Trophoblast cell (in vitro differentiated cells and primary cell): ENCODE results near the gene ZNF18.
"Not testable (repeated sequence)": the region's sequence is repeated elsewhere in the genome, so short reads cannot be mapped to it uniquely, and the experiment has no call there.

Source experiments
- DNase-seq, 2 donors: peaks; one replicate each; pipeline ENCODE4 v3.0.0-alpha.2; 2016
- H2AFZ ChIP-seq: 2 replicates; pipeline ENCODE4 v1.6.1; 2013; ENCODE audit warnings: low read length, moderate library complexity, mild to moderate bottlenecking; ENCODE audit not compliant: insufficient read depth, poor library complexity
- H2AK5ac ChIP-seq: 2 replicates; pipeline ENCODE4 v1.6.1; 2013; ENCODE audit warnings: mild to moderate bottlenecking, low read length
- H2BK120ac ChIP-seq: 2 replicates; pipeline ENCODE4 v1.6.1; 2013; ENCODE audit warnings: low read length, mild to moderate bottlenecking, moderate library complexity; ENCODE audit not compliant: insufficient read depth, poor library complexity
- H2BK12ac ChIP-seq: 2 replicates; pipeline ENCODE4 v1.6.1; 2013; ENCODE audit warnings: mild to moderate bottlenecking, low read length, moderate library complexity
- H2BK5ac ChIP-seq: 2 replicates; pipeline ENCODE4 v1.6.1; 2013; ENCODE audit warnings: low read length, low read depth, moderate library complexity, mild to moderate bottlenecking; ENCODE audit not compliant: poor library complexity
- H3K14ac ChIP-seq: 2 replicates; pipeline ENCODE4 v1.6.1; 2013; ENCODE audit warnings: mild to moderate bottlenecking, low read length
- H3K18ac ChIP-seq: 2 replicates; pipeline ENCODE4 v1.6.1; 2013; ENCODE audit warnings: mild to moderate bottlenecking, low read length
- H3K23ac ChIP-seq: 2 replicates; pipeline ENCODE4 v1.6.1; 2013; ENCODE audit warnings: low read length
- H3K27ac ChIP-seq: 2 replicates; pipeline ENCODE4 v1.5.1; 2013; ENCODE audit warnings: low read depth, mild to moderate bottlenecking, inconsistent platforms, low read length, moderate library complexity
- H3K27me3 ChIP-seq: 2 replicates; pipeline ENCODE4 v1.6.1; 2013; ENCODE audit warnings: inconsistent platforms, mild to moderate bottlenecking, low read length, moderate library complexity; ENCODE audit not compliant: insufficient read depth
- H3K36me3 ChIP-seq, 2 experiments: 1 replicate in 1 of 2; 2 replicates in 1 of 2; pipeline ENCODE4 v1.6.1; 2013; ENCODE audit warnings: low read length in 2 of 2, mild to moderate bottlenecking in 2 of 2, moderate library complexity in 1 of 2; ENCODE audit not compliant: insufficient read depth in 2 of 2, control insufficient read depth in 1 of 2
- H3K4ac ChIP-seq: 2 replicates; pipeline ENCODE4 v1.6.1; 2013; ENCODE audit warnings: low read depth, mild to moderate bottlenecking, low read length, moderate library complexity
- H3K4me1 ChIP-seq, 2 experiments: 1 replicate in 1 of 2; 2 replicates in 1 of 2; pipeline ENCODE4 v1.6.1; 2013; ENCODE audit warnings: low read length in 2 of 2, mild to moderate bottlenecking in 2 of 2, moderate library complexity in 1 of 2; ENCODE audit not compliant: insufficient read depth in 2 of 2, control insufficient read depth in 1 of 2
- H3K4me2 ChIP-seq: 2 replicates; pipeline ENCODE4 v1.6.1; 2013; ENCODE audit warnings: inconsistent platforms, mild to moderate bottlenecking, low read length, moderate library complexity
- H3K4me3 ChIP-seq: 2 replicates; pipeline ENCODE4 v1.5.1; 2013; ENCODE audit warnings: mild to moderate bottlenecking, low read depth, low read length, inconsistent platforms
- H3K79me1 ChIP-seq: one replicate; pipeline ENCODE4 v1.6.1; 2013; ENCODE audit warnings: low read length
- H3K79me2 ChIP-seq: 2 replicates; pipeline ENCODE4 v1.6.1; 2013; ENCODE audit warnings: low read length, mild to moderate bottlenecking; ENCODE audit not compliant: control insufficient read depth, insufficient read depth, poor library complexity
- H3K9ac ChIP-seq: 2 replicates; pipeline ENCODE4 v1.6.1; 2013; ENCODE audit warnings: mild to moderate bottlenecking, low read length
- H3K9me3 ChIP-seq: 2 replicates; pipeline ENCODE4 v1.6.1; 2013; ENCODE audit warnings: low read depth, mild to moderate bottlenecking, control low read depth, inconsistent platforms, low read length; ENCODE audit not compliant: insufficient read depth
- H4K12ac ChIP-seq: 2 replicates; pipeline ENCODE4 v1.6.1; 2013; ENCODE audit warnings: low read depth, mild to moderate bottlenecking, low read length, moderate library complexity
- H4K8ac ChIP-seq: 2 replicates; pipeline ENCODE4 v1.6.1; 2013; ENCODE audit warnings: low read depth, mild to moderate bottlenecking, low read length, moderate library complexity
- H4K91ac ChIP-seq: one replicate; pipeline ENCODE4 v1.6.1; 2013; ENCODE audit warnings: low read depth, mild to moderate bottlenecking, low read length, moderate library complexity
- WGBS: extraction: QIAGEN DNeasy Blood & Tissue Kit; methylation state at CpG from one replicate; pipeline ENCODE4 v1.1.7; 2013; ENCODE audit warnings: missing lambda C conversion rate; ENCODE audit not compliant: insufficient read length, insufficient coverage; ENCODE audit errors: extremely low coverage; 5-methylcytosine and 5-hydroxymethylcytosine counted together

Gene ZNF18

DNA sequence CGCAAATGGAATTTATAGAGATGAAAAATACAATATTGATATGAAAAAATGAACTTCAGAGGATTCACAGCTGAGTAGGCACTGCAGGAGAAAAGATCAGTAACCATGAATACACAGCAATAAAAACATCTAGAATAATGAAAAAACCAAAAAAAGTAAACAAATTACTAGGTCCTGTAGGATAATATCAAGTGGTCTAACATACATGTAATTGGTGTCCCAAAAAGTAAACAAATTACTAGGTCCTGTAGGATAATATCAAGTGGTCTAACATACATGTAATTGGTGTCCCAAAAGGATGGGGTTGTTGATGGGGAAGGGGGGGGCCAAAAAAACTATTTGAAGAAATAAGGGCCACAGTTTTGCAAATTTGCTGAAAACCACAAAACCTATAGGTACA, 43.4 kb downstream of the ZNF18 start:
- H3K9ac ChIP-seq = no peak overlapping the region
- H3K4ac ChIP-seq = no peak overlapping the region
- H3K27ac ChIP-seq = no peak overlapping the region
- H4K12ac ChIP-seq = no peak overlapping the region
- H3K79me1 ChIP-seq = no peaks in the 10 kb centered on the region
- H2AK5ac ChIP-seq = no peak overlapping the region
- DNase-seq = no peak
- H3K23ac ChIP-seq = no peak overlapping the region
- no peak overlapping the region for H4K91ac ChIP-seq
- peaks cover 4% of the 10 kb centered on the region for H3K9me3 ChIP-seq
- no peaks in the 10 kb centered on the region for H3K27me3 ChIP-seq
- no peak overlapping the region for H3K4me2 ChIP-seq
- no peak overlapping the region for H3K18ac ChIP-seq
- no peak overlapping the region for H2BK5ac ChIP-seq
- H2AFZ ChIP-seq = no peak overlapping the region
- no peak overlapping the region for H3K4me3 ChIP-seq
- H2BK12ac ChIP-seq = no peak overlapping the region
- no peaks in the 10 kb centered on the region for H3K4me1 ChIP-seq
- WGBS = no CpG with 5 or more reads among the region's 1 CpG
- no peaks in the 10 kb centered on the region for H3K79me2 ChIP-seq
- H3K36me3 ChIP-seq = peaks cover 2% of the 10 kb centered on the region in 2 experiments
- H4K8ac ChIP-seq = no peak overlapping the region
- no peak overlapping the region for H2BK120ac ChIP-seq
- H3K14ac ChIP-seq = no peak overlapping the region

DNA sequence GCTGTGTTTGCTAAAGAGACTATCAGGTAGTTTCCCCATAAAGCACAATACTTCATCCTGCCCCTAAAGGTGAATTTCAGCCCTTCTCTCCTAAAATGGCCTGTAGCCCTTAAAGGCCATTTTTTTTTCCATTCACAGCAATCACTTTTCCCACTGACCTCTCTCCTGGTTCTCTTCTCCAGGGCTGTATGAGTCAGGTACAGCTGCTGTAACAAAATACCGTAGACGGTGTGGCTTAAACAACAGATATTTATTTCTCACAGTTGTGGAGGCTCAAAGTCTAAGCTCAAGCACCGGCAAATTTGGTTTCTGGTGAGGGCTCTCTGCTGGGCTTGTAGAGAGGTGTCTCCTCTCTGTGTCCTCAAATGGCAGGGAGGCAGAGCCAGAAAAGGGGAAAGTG, 44.7 kb downstream of the ZNF18 start:
- H3K9me3 ChIP-seq = peaks cover 4% of the 10 kb centered on the region
- no peak overlapping the region for H2AFZ ChIP-seq
- H3K27ac ChIP-seq = no peak overlapping the region
- no peaks in the 10 kb centered on the region for H3K79me2 ChIP-seq
- H3K27me3 ChIP-seq = no peaks in the 10 kb centered on the region
- no peaks in the 10 kb centered on the region for H3K4me1 ChIP-seq
- no peak overlapping the region for H4K12ac ChIP-seq
- no peak overlapping the region for H3K4ac ChIP-seq
- no peak overlapping the region for H3K4me2 ChIP-seq
- no peak overlapping the region for H2BK120ac ChIP-seq
- H3K18ac ChIP-seq = no peak overlapping the region
- no peak overlapping the region for H4K91ac ChIP-seq
- WGBS = no CpG with 5 or more reads among the region's 3 CpGs
- no peak overlapping the region for H2BK12ac ChIP-seq
- no peak overlapping the region for H3K14ac ChIP-seq
- no peak overlapping the region for H4K8ac ChIP-seq
- no peak for DNase-seq
- no peak overlapping the region for H2AK5ac ChIP-seq
- H3K9ac ChIP-seq = no peak overlapping the region
- peaks cover 2% of the 10 kb centered on the region in 2 experiments for H3K36me3 ChIP-seq
- H2BK5ac ChIP-seq = no peak overlapping the region
- H3K79me1 ChIP-seq = no peaks in the 10 kb centered on the region
- H3K4me3 ChIP-seq = no peak overlapping the region
- H3K23ac ChIP-seq = no peak overlapping the region

DNA sequence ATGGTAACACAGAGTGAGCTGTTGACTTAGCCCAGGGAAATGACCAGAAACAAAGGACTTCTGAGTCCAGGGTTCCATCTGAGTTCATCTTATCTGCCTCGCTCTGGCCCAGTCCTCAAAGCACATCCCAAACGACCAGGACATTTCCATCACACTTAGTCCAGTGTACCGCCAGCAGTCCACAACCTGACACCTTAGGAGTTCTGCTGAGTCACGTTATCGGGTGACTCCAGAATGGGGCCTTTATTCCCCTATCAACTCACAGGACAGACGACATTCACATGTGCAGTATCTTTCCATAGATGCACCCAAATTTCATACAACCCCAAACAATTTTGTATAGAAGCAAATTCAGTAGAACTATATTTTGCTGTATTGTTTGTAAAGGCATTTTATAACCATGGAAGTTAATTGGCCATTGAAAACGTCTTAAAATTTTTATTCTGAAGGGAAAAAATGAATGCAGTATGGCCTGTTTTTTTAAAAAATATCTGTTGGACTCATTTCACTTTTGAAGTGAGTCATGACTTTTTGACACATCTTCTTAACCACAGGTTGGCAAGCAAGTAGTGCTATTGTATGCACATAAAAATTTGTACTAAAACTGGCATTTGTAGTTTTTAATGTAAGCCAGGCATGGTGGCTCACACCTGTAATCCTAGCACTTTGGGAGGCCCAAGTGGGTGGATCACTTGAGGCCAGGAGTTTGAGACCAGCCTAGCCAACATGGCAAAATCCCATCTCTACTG, 46.3 kb downstream of the ZNF18 start:
- H3K79me2 ChIP-seq = no peaks in the 10 kb centered on the region
- H3K27ac ChIP-seq = no peak overlapping the region
- no peak overlapping the region for H4K8ac ChIP-seq
- H3K4ac ChIP-seq = no peak overlapping the region
- DNase-seq = no peak
- no peak overlapping the region for H2AFZ ChIP-seq
- no peaks in the 10 kb centered on the region for H3K27me3 ChIP-seq
- H3K18ac ChIP-seq = no peak overlapping the region
- H4K91ac ChIP-seq = no peak overlapping the region
- peaks cover 4% of the 10 kb centered on the region for H3K9me3 ChIP-seq
- H4K12ac ChIP-seq = no peak overlapping the region
- no peak overlapping the region for H3K4me2 ChIP-seq
- no peak overlapping the region for H2BK12ac ChIP-seq
- WGBS = no CpG with 5 or more reads among the region's 7 CpGs
- no peak overlapping the region for H3K9ac ChIP-seq
- H3K36me3 ChIP-seq = peaks cover 2% of the 10 kb centered on the region in 2 experiments
- no peak overlapping the region for H3K4me3 ChIP-seq
- H3K14ac ChIP-seq = no peak overlapping the region
- no peak overlapping the region for H2AK5ac ChIP-seq
- H2BK120ac ChIP-seq = no peak overlapping the region
- H3K79me1 ChIP-seq = no peaks in the 10 kb centered on the region
- no peak overlapping the region for H3K23ac ChIP-seq
- no peaks in the 10 kb centered on the region for H3K4me1 ChIP-seq
- no peak overlapping the region for H2BK5ac ChIP-seq

DNA sequence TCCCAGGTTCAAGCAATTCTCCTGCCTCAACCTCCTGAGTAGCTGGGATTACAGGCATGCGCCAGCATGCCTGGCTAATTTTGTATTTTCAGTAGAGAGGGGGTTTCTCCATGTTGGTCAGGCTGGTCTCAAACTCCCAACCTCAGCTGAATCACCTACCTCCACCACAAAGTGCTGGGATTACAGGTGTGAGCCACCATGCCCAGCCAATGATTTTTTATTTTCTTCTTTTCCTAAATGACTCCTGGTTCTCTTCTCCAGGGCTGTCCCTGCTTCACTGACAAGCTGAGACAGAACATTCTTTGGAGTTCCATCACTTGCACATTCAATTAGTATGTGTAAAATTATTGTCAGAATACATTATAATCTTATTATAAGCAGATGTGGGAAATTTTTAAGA, 47.7 kb downstream of the ZNF18 start:
- not testable (repeated sequence) for H3K4me2 ChIP-seq, H2BK12ac ChIP-seq
- WGBS = no CpG with 5 or more reads among the region's 1 CpG

More for the DNA sequence above, 47.7 kb downstream of the ZNF18 start:
- not testable (repeated sequence) for H3K9ac ChIP-seq, H2AK5ac ChIP-seq, H3K79me1 ChIP-seq, H3K79me2 ChIP-seq, H3K27ac ChIP-seq, H3K23ac ChIP-seq, H2AFZ ChIP-seq, H4K12ac ChIP-seq, H3K27me3 ChIP-seq, H2BK5ac ChIP-seq, H4K91ac ChIP-seq, H3K36me3 ChIP-seq, DNase-seq, H4K8ac ChIP-seq, H3K18ac ChIP-seq, H3K14ac ChIP-seq, H2BK120ac ChIP-seq, H3K9me3 ChIP-seq, H3K4me1 ChIP-seq, H3K4ac ChIP-seq, H3K4me3 ChIP-seq
